ENCODE results near the gene SZRD1. TPM values are rescaled to one million over a fixed set of nuclear protein-coding genes. Genes with fewer than 3 reads are reported as not detected.
A peak's percentile ranks its signal among the peaks of the same experiment; 100 is the strongest.

Gene SZRD1
- total and polyA plus RNA-seq, 2 of the 8 experiments (the other 6 are each of a cell fraction or from before 2014, with no cell fraction given): 97.8 to 108 TPM

GRCh38 chr1:16441282-16441665 is 74.2 kb downstream of the SZRD1 start:
- no peak overlapping the region for H2BK12ac ChIP-seq (ENCODE audit: low read depth, low read length)
- H3K4me3 ChIP-seq (ENCODE audit: extremely low read depth in 1 of 4, insufficient read depth in 2 of 4, low read depth in 3 of 4, low read length in 4 of 4): peak overlapping the region; percentile 66 to 96 (median 77)
- no peaks in the 10 kb centered on the region; the same call in 1 of the 2 replicates for H3K79me1 ChIP-seq (ENCODE audit: low read depth, low read length)
- POLR2A ChIA-PET (ENCODE audit: partially characterized antibody): interaction anchor here (0.9 to 3.1 kb wide), 5 partner anchors 9 to 234 kb away, joined by 3 to 15 read pairs (median 3); no protein-coding TSS in a partner anchor
- no peak overlapping the region for H3K14ac ChIP-seq (ENCODE audit: insufficient read length)
- H2BK5ac ChIP-seq (ENCODE audit: low read depth, low read length): no peak overlapping the region
- DNase-seq (ENCODE audit: low read depth in 1 of 2, low spot score in 2 of 2): no peak
- H3K4me1 ChIP-seq (replicated peaks in 1 of 4; ENCODE audit: control insufficient read depth in 3 of 4, insufficient read depth in 4 of 4, low read length in 3 of 4): peaks cover 0 to 2% (median 0%) of the 10 kb centered on the region in 4 experiments; a peak in 3 of 7 replicates
- WGBS, 2 experiments (ENCODE audit: extremely low coverage in 1 of 2, insufficient coverage in 1 of 2, insufficient read length in 1 of 2, insufficient replicate concordance in 2 of 2, low coverage in 1 of 2, low lambda C conversion rate in 2 of 2, missing lambda C conversion rate in 1 of 2): 8% methylated on average over 12 of the region's 12 CpGs; no CpG with 5 or more reads in 1 of the 2 experiments
- CTCF ChIA-PET (ENCODE audit: partially characterized antibody): interaction anchor here (0.9 to 2.9 kb wide), 12 partner anchors 8 to 250 kb away, joined by 3 to 19 read pairs (median 4); no protein-coding TSS in a partner anchor
- H4K91ac ChIP-seq (replicated peaks; ENCODE audit: insufficient read length, low read length): no peak overlapping the region
- H3K18ac ChIP-seq (ENCODE audit: extremely low read depth, low read length): no peak overlapping the region
- H2AK5ac ChIP-seq (ENCODE audit: low read depth, low read length): no peak overlapping the region
- peaks cover 11 to 20% of the 10 kb centered on the region in 2 experiments for H4K20me1 ChIP-seq (replicated peaks in 1 of 2; ENCODE audit: control insufficient read depth in 1 of 2, insufficient read depth in 2 of 2, low read length in 2 of 2)
- H2AFZ ChIP-seq (ENCODE audit: low read length): no peak overlapping the region
- no peak overlapping the region for H3K4ac ChIP-seq (replicated peaks; ENCODE audit: insufficient read length, low read depth, low read length)
- H3K79me2 ChIP-seq (ENCODE audit: control insufficient read depth in 1 of 2, insufficient read depth in 2 of 2, low read length in 2 of 2): no peaks in the 10 kb centered on the region; a peak in 1 of 4 replicates
- no peak overlapping the region for H3K27ac ChIP-seq (ENCODE audit: low read depth, low read length)
- H3K4me2 ChIP-seq (ENCODE audit: insufficient read depth in 1 of 2, low read depth in 2 of 2, low read length in 2 of 2): peak overlapping the region; percentile 74 to 76
- H2BK120ac ChIP-seq (replicated peaks; ENCODE audit: low read depth, low read length): no peak overlapping the region
- H3K9ac ChIP-seq (replicated peaks in 1 of 4; ENCODE audit: extremely low read depth in 1 of 4, low read depth in 3 of 4, low read length in 3 of 4): peak overlapping the region in 3 of 4 experiments; percentile 31 to 82 (median 71); a peak in 3 of 7 replicates
- H4K8ac ChIP-seq (ENCODE audit: extremely low read depth, insufficient read depth, low read length): no peak overlapping the region
- peaks cover 4% of the 10 kb centered on the region; the same call in 1 of the 2 replicates for H3K23me2 ChIP-seq (ENCODE audit: low read depth, low read length)
- no peak overlapping the region for H3K56ac ChIP-seq (replicated peaks; ENCODE audit: insufficient read length, low read depth, low read length)
- H2BK20ac ChIP-seq (ENCODE audit: low read length): no peak overlapping the region
- peaks cover 0 to 4% (median 3%) of the 10 kb centered on the region in 4 experiments; a peak in 1 of 7 replicates for H3K27me3 ChIP-seq (replicated peaks in 1 of 4; ENCODE audit: control insufficient read depth in 3 of 4, extremely low read depth in 1 of 4, insufficient read depth in 3 of 4, low read length in 3 of 4)
- H2BK15ac ChIP-seq (ENCODE audit: low read length): no peak overlapping the region
- H3K9me3 ChIP-seq (ENCODE audit: insufficient read depth in 2 of 2, low read depth in 1 of 2, low read length in 1 of 2): no peaks in the 10 kb centered on the region
- H3K36me3 ChIP-seq (ENCODE audit: control insufficient read depth in 2 of 4, insufficient read depth in 4 of 4, low read length in 3 of 4): peaks cover 0 to 12% (median 2%) of the 10 kb centered on the region in 4 experiments; a peak in 4 of 8 replicates
- H3K23ac ChIP-seq (ENCODE audit: insufficient read length): no peak overlapping the region
- no peak for FAIRE-seq
- H4K5ac ChIP-seq (ENCODE audit: insufficient read length, low read depth, low read length): no peak overlapping the region
- TF ChIP-seq CBX5 (IDR thresholded peaks at IDR 0.05; ENCODE audit: low read depth, low read length) (no peak), CREB1 (IDR thresholded peaks at IDR 0.05) (no peak), HDAC6 (IDR thresholded peaks at IDR 0.05; ENCODE audit: low read depth, low read length) (no peak), GABPA (IDR thresholded peaks at IDR 0.05; ENCODE audit: borderline replicate concordance, insufficient read depth, low read length) (no peak), CBX8 (IDR thresholded peaks at IDR 0.05; ENCODE audit: borderline replicate concordance, low read depth, low read length) (no peak), CHD2 (IDR thresholded peaks at IDR 0.05; ENCODE audit: low read length) (no peak), SRF (IDR thresholded peaks at IDR 0.05; ENCODE audit: low read depth, low read length) (no peak), ZNF274 (IDR thresholded peaks at IDR 0.05; ENCODE audit: borderline replicate concordance, extremely low read depth, low read length) (no peak), EZH2 (IDR thresholded peaks at IDR 0.05; ENCODE audit: low read depth, low read length, severe bottlenecking) (no peak)
- TF ChIP-seq, protein P1, sequence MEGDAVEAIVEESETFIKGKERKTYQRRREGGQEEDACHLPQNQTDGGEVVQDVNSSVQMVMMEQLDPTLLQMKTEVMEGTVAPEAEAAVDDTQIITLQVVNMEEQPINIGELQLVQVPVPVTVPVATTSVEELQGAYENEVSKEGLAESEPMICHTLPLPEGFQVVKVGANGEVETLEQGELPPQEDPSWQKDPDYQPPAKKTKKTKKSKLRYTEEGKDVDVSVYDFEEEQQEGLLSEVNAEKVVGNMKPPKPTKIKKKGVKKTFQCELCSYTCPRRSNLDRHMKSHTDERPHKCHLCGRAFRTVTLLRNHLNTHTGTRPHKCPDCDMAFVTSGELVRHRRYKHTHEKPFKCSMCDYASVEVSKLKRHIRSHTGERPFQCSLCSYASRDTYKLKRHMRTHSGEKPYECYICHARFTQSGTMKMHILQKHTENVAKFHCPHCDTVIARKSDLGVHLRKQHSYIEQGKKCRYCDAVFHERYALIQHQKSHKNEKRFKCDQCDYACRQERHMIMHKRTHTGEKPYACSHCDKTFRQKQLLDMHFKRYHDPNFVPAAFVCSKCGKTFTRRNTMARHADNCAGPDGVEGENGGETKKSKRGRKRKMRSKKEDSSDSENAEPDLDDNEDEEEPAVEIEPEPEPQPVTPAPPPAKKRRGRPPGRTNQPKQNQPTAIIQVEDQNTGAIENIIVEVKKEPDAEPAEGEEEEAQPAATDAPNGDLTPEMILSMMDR (IDR thresholded peaks at IDR 0.05; ENCODE audit: control extremely low read depth in 1 of 3, insufficient read depth in 1 of 3, low read depth in 1 of 3, low read length in 3 of 3): no peak
- TF ChIP-seq, protein P2, sequence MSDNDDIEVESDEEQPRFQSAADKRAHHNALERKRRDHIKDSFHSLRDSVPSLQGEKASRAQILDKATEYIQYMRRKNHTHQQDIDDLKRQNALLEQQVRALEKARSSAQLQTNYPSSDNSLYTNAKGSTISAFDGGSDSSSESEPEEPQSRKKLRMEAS (IDR thresholded peaks at IDR 0.05): no peak

Data from H1 (cell line).